Glomerular endothelial cell (primary cell): Measurements from ENCODE around the gene SIX4. TPM values are rescaled to one million over a fixed set of nuclear protein-coding genes. Genes with fewer than 3 reads are reported as not detected.
"Not testable (repeated sequence)": the region's sequence is repeated elsewhere in the genome, so short reads cannot be mapped to it uniquely, and the experiment has no call there.

Source experiments
- DNase-seq: peaks from one replicate; pipeline ENCODE4 v3.0.0-alpha.2; 2011; ENCODE audit warnings: low read depth, low spot score; ENCODE audit errors: extremely low read depth
- total RNA-seq: library from RNA; depleted of rRNA; stranded (reverse); fragments of >200 nt; gene quantifications from 2 replicates; pipeline ENCODE4 v1.2.3, GENCODE V29; 2015

Gene SIX4
- total RNA-seq, result 4.8 and 6.4 TPM in 2 replicates

DNA sequence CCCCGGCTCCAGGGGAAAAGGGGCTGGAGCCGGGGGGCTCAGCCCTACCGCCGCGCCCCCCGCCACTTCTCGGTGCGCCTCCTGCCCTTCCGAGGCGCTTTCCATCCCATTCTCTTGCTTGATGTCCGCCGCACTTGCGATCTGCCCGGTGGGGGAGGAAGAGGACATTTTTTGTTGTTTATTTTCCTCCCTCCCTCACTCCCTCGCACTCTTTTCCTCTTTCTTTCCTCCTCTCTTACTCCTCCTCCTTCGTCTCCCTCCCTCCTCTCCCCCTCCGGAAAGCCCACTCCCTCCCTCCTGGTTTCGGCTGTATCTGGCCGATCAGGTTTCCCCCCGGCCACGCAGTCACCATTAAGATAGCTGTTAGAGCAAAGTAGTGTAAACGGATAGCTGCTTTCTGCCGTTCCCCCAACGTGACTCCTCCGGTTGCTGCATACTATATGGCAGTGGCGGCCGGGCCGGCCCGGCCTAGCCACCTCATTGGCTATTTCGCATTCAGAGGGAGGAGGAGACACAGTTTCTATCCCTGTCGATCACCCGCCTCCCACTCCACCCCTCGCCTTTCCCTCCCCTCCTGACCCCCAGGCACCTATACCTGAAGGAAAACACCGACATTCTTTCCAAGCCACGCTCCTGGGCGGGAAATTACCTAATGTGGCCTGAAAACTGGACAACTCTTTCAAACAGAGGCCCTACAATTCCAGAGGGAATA, at the start of gene SIX4:
Gene SIX4, minus strand, starts transcription at position 445 of the 712 bp plus-strand sequence. Its CDS starts 277 bp downstream, at position 168.
- no peak for DNase-seq

DNA sequence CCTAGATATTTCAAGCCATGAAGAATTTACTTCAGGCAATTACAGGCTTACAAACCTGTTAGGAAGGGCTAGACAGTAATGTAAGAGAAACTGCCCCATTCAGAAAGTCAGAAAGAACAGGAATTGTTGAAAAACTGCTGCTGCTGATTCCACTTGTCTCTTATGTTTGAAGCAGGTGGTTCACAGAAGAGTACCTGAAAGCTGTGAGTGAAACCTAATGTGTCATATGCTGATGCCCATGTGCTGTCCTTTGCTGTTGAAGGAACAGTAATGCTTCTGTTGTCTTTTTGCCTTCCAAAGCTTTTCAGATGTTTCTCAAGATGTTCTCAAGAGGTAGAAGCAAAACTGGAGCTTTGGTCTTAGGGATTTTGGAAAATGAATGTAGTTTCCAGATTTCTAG, 49.4 kb upstream of the SIX4 start:
- no peak for DNase-seq

DNA sequence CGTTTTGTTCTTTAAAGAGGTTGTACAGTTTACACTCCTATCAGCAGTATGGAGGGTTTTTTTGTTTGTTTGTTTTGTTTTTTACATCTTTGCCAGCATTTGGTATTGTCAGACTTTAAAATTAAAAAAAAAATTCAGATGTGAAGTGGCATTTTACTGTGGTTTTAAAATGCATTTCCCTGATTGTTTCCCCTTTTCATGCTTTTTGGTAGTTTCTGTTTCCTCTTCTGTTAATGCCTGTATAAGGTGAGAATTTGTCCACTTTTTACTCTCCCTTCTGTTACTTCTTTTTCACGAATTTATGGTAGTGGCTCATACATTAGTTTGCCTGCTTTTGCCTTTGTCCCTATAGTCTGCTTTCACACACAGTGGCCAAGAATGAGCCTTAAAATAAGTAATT, 47.0 kb upstream of the SIX4 start:
- DNase-seq, result no peak

DNA sequence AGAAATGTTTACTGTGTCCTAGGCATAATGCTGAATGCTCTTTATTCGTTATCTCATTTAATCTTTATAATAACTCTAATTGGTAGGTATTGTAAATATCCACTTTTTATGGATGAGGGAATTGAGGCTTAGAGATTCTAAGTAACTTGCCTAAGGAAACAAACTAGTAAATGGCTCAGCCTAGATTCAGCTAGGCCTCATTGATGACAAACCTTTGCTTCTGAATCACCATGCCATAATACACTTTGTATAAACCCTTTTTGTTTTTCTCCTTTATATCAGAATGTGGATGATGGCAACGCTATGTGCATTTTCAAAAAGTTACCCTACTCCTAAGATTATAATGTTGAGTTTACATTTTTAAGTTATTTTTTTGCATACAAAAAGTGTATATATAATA, 44.5 kb upstream of the SIX4 start:
- DNase-seq, result no peak

DNA sequence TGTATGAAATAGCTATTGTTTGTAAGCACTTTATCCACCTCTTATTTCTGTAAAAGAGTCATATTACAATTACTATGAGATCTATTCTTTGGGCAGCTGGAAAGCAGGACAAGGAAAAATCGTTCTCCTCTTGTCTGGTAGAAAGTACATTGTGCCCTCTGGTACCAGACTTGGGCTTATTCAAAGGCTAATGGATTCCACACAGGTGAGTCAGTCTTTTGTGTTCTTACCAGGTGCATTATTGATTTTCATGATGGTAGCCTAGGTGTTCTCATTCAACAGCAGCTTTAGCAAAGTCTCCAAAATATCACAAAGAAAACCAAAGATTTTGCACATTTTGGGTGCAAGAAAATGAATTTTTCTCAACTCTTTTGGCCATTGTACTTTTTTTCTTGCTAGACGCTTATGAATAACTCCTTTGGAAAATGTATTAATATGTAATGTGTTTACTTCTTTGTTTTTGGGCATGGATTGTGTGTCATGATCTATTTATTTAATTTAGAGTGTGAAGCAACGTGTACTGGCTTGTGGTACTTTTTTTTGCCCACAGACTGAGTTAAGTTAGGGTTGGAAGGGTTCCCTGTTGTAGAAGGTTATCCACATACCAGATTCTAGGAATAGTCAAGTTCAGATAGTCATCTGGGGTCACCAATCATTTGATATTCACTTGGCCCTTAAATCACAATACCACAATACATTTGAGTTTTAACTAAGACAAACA, 36.7 kb upstream of the SIX4 start:
- DNase-seq, result no peak

DNA sequence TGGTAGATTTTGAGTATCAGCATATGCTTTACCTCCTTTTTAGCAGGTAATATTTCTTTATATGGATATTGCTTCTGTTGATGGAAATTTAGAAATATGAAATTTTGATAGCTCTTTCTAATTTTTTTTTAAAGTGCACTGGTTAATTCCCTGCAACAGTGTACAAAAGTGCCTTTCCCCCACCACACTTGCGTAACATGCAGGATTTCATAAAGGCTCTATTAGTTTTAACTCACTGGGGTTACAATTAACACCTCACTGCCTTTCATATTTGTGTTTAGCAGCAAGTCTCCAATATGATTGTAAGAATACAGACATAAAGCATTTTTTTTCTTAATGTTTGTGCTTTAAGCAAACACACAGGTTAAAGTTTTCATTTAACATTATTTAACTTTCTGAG, 36.1 kb upstream of the SIX4 start:
- DNase-seq, result no peak

DNA sequence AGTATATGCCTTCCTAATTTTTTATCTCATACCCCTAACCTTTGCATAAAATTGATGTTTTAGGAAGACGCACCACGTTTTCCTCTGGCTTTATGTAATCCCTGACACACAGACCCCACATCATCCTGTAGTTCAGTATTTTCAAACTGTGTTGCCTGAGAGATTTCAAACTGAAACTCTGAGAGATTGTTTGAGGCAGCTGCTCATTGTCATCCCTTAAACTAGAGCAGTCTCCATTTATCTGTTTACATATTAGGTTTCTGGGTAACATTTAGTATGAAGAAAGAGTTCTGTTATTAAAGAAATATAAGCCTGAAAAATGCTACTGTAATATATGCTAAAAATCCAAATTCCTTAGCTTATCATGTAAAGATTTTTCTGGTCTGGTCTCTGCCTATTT, 34.7 kb upstream of the SIX4 start:
- no peak for DNase-seq

DNA sequence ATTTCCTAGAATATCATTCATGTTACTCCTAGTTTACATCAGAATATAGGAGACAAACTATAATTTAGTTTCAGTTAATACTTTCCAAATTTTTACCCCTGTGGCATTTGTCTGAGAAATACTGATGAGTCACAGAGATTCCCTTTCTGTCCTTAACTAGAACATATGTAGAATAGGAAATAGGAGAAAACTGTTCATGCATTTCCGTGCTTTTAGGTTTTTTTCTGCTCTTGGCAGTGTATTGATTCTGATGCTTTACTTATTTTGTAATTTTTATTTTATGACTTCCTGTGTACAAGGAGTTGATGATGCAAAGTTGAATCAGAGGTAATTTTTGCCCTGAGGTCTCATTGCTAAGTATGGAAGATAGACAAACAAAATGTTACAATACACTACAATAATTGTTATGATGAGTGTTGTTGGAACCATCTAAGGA, 33.4 kb upstream of the SIX4 start:
- DNase-seq, result no peak

DNA sequence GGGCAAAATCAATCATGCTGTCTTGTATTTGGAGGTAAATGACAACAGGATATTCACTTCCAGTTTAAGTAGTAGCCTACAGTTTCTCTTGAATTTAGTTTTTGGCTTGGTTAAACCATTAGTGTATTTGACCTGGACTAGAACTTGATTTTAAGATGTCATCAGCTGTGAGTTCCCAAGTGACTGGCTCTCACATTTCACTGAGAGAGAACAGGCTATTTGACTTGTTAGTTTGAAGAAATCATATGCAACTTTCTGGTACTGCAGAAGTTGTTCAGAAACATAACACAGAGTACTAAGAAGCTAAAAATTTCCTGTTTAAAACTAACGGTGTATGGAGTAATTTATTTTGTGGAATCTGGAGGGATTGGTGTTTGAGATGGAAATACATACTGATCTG, 32.7 kb upstream of the SIX4 start:
- DNase-seq, result no peak

DNA sequence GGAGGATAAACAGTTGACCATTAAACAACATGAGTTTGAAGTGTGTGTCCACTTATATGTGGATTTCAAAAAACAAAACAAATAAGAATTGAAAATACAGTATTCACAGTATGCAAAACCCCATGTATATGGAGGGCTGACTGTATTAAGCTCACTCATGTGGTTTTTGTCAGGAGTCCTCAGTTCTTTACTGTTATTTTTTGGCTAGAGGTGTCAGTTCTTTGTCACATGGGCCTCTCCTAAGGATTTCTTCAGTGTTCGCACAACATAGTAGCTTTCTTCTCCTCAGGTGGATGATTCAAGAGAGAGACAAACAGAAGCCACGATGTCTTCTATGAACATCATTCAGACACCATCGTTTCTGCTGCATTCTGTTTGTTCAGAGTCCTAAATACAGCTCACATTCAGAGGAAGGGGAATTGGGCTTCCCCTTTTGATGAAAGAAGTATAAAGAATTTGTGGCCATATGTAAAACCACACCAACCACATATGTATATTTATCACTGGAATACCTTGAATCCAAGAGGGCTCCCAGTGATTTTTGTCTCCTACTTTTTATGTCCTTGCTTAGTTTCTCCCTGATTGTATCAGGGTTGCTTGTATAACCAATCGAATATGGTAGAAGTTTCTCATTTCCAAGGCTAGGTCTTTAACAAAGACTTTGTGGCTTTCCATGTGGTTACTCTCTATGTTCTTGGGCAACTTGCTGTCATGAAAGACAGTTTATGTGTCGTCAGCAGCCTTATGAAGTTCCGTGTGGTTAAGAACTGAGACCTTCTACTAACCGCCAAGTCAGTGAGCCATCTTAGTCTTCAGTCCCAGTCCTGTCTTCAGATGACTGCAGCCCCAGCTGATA, 29.3 kb upstream of the SIX4 start:
- DNase-seq, result no peak

DNA sequence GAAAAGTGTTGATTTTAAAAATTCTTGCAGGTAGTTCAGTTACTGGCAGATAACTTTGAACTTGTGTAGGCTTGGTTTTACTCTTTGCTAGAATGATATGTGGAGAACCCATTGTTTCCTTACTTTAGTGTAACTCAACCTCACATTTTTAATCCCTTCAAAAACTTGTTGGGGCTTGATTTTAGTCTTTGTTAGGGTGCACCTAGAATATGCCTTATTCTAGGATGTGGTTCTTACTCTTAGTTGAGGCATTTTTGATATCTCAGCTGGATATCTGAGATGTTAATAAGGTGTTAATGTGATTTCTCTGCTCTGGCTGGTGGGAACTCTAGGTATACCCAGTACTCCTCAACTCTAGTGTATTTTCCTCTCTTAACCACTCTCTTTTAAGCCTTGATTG, 20.4 kb upstream of the SIX4 start:
- no peak for DNase-seq

DNA sequence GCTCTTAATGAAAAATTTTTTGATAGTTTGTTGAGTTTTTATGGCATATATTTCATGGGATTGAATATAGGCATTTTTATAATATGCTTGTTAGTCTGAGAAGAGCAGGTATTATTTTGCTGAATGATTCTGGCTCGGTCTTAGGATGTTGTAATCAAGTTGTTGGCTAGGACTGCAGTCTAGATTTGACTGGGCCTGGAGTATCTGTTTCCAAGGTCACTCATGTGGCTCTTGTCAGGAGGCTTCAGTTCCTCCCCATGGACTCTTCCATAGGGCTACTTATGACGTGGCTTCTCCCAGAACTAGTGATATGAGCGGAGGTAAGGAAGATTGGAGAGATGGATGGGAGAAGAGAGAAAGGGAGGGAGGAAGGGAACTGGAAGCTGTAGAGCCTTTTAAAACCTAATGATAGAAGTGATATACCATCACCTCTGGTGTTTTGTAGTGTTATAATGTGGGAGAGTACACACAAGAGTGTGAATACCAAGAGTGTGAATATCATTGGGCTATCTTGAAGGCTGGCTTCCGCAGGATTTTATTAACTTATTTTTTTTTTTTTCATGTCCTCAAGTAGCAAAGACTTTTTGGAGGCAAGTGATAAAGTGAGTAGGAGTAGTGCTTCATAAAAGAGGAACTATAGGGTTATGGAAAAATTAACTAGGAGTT, 14.8 kb upstream of the SIX4 start:
- no peak for DNase-seq

DNA sequence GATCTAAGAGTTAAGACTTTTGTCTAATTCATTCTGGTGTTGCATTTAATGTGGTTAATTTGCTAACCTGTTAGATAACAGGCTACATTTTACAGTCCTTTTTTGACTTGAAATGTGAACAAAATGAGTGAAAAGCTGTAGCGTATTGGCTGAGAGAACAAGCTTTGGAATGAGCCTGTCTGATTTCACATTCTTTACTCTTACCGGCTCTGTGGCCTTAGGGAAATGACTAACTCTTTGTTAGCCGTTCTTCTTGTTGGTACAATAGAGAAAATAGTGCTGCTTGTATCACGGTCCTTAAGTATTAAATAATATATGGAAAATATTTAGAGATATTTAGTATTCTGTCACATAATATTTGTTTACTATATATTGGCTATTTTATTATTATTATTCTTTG, 12.3 kb upstream of the SIX4 start:
- DNase-seq, result no peak

DNA sequence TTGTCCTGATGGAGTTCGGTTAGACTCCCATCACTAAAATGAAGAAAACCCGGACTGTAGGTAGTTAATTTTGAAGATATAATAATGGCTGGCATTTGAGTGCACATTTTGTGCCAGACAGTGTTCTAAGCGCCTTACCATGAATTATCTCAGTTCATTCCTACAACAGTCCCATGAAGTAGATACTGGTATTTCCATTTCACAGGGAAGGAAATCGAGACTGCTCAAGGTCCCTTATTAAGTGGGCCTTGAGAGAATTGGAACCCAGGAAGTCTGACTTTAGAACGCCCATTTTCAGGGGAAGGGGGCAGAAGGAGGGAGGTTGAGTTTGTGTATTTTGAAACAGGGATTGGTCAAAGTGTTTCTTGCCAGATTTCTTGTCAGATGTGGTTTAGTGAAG, 11.3 kb upstream of the SIX4 start:
- DNase-seq, result no peak

DNA sequence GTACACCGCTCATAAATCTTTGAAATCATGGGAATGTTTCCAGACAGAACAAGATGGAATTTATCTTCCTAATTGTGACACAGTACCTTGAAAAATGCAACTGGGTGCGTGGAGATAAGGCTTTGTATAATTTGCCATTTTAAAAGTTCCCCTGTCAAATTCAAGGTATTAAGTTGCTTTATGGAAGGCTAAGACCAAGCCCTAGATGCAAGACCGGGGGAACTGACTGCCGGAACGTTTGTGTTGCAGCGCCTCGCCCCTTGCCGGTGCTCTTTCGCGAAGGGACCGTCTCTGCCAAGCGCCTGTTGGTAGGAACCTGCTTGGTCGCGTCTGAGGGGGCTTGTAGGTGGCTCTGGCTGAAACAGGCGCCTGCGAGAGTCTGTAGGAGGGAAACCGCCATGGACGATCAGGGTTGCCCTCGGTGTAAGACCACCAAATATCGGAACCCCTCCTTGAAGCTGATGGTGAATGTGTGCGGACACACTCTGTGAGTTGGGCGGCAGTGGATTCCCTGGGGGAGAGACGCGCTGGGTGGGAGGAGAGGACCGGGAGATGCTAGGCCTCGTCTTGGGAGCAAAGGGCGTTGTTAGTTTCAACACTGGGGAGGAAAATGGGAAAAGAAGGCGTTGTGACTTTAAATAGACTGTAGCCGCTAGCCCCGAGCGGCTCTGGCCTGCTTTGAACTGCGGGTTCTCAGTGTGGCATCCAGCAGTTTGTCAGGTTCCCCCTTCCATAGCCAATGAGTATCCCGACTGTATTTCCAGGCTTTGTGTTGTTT, 10.5 kb upstream of the SIX4 start, which contains the start of gene MNAT1:
Gene MNAT1, plus strand, starts transcription at position 297 of the 778 bp plus-strand sequence. Its CDS starts 102 bp downstream, at position 399.
- no peak for DNase-seq

DNA sequence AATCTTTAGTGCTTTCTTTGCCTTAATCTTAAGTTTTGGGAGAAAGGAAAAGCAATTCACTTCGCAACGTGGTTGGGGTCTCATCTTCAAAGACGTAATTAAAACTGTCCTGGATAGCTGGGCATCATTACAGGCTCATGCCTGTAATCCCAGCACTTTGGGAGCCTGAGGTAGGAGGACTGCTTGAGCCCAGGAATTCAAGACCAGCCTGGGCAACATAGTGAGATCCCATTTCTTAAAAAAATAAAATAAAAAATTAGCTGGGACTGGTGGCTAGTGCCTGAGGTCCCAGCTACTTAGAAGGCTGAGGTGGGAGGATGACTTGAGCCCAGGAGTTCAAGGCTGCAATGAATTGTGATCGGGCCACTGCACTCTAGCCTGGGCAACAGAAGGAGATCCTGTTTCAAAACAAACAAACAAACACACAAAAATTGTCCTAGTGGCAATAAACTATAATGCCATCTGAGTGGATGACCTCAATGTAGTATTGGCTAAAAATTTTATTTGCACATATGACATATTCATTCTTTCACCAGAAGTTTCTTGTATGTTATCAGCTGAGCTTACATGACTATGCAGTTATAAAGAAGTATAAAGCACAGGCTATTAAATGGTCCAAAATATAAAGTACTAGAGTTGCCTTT, 8.8 kb upstream of the SIX4 start:
- DNase-seq, result no peak

DNA sequence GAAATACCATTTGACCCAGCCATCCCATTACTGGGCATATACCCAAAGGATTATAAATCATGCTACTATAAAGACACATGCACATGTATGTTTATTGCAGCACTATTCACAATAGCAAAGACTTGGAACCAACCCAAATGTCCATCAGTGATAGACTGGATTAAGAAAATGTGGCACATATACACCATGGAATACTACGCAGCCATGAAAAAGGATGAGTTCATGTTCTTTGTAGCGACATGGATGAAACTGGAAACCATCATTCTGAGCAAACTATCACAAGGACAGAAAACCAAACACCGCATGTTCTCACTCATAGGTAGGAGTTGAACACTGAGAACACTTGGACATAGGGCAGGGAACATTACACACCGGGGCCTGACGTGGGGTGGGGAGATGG, 7.1 kb upstream of the SIX4 start:
- not testable (repeated sequence) for DNase-seq

DNA sequence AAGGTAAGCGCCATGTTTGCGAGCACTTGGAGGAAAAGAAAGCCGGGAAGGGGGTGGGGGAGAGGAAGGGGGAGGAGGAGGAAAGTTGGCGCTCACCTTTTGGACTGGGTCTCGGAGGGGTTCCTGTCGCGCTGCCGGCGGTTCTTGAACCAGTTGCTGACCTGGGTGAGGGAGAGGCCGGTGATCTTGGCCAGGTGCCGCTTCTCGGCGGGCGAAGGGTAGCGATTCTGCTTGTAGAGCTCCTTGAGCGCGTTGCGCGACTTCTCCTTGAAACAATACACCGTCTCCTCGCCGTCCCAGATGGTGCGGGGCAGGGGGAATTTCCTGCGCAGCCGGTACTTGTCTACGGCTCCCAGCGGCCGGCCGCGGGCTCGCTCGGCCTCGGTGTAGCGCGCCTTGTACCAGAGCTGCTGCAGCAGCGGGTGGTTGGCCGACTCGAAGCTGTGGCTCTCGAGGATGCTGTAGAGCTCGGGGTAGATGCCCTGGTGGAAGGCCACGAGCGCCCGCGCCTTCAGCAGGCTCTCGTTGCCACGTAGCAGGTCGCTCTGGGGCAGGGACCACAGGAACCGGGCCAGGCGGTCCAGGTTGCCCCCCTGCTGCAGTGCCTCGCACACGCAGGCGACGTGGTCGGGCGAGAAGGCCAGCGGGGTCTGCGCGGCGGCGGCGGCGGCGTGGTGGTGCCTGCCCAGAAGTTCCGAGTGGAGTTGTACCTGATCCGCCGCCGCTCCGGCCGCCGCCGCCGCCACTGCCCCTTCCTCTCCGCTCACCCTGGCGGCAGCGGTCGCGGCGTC, 840 bp downstream of the SIX4 start:
- DNase-seq, result no peak
